GM12872 (cell line): ENCODE data around the gene EPHA6.

Experiments used
- TF ChIP-seq, protein P1 (sequence below): IDR thresholded peaks from 3 replicates; pipeline ENCODE4 v1.5.1; 2011; ENCODE audit warnings: low read depth, mild to moderate bottlenecking, low read length, moderate library complexity; ENCODE audit not compliant: insufficient read depth

The EPHA6 gene

GRCh38 chr3:97515076-97515475 is 700.7 kb downstream of the EPHA6 start:
- TF ChIP-seq, protein P1, sequence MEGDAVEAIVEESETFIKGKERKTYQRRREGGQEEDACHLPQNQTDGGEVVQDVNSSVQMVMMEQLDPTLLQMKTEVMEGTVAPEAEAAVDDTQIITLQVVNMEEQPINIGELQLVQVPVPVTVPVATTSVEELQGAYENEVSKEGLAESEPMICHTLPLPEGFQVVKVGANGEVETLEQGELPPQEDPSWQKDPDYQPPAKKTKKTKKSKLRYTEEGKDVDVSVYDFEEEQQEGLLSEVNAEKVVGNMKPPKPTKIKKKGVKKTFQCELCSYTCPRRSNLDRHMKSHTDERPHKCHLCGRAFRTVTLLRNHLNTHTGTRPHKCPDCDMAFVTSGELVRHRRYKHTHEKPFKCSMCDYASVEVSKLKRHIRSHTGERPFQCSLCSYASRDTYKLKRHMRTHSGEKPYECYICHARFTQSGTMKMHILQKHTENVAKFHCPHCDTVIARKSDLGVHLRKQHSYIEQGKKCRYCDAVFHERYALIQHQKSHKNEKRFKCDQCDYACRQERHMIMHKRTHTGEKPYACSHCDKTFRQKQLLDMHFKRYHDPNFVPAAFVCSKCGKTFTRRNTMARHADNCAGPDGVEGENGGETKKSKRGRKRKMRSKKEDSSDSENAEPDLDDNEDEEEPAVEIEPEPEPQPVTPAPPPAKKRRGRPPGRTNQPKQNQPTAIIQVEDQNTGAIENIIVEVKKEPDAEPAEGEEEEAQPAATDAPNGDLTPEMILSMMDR = no peak

- TF ChIP-seq, protein P1 = no peak
These were observed 716.3 kb downstream of the EPHA6 start for GRCh38 chr3:97530691-97531090.

DNA sequence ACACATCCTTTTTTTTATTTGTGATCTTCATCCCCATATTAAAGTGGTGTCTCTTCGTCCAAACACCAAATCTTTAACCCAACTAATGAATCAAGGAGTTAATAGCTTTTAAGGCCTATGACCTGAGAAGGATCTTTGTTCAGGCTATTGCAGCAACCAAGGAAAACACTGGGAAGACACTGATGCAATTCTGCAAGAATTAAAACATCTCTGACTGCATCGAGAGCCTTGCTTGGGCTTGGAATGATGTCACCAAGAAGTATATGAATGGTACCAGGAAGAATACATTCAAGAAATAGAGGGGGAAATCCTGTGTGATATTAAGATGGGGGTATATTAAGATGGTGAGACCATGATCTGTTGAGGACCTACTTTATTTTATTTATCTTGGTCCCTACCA is 736.0 kb downstream of the EPHA6 start:
- TF ChIP-seq, protein P1 = no peak

GRCh38 chr3:97552186-97552585 is 737.8 kb downstream of the EPHA6 start:
- TF ChIP-seq, protein P1 = no peak

DNA sequence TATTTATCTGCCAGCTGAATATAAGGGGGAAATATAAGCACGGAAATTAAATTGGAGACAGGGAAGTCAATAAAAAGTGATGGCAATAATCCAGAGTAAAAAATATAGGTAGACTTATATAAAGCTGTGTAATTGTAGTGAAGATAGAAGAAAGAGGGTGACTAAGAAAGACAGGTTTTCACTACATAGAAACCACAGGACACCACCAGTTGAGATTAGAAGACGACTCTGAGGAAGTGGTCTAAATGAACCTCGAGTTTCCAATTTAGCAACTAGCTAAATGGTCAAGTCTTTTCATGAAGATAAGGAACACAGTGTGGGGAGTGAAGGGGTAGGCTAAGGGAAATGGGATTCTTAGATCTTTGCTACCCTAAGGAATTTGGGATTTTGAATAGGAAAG is 761.3 kb downstream of the EPHA6 start:
- TF ChIP-seq, protein P1 = no peak

DNA sequence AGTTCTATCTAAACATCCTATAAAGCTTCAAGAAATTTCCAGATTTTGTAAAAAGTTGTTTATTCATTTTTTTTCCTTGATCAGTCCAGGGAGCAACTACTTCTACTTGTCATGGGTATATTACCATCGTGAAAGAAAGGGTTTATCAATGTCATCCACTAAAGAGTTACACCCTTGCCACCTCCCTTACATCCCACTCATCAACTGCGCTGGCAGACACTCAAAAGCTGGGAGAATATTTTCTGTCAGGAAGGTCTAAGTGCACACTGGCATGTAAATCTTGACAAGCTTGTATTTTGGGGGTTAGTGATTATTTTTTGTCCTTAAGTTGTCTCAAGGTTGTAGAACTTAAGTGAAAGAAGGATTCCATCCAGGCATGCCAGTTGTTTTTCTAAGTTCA is 761.8 kb downstream of the EPHA6 start:
- TF ChIP-seq, protein P1 = no peak

GRCh38 chr3:97579365-97579764 is 765.0 kb downstream of the EPHA6 start:
- TF ChIP-seq, protein P1 = no peak

- TF ChIP-seq, protein P1 = no peak
These were observed 796.2 kb downstream of the EPHA6 start for GRCh38 chr3:97610626-97611025.
